Erythroblast (primary cell): ENCODE measurements around the gene TNFSF13.

Experiments used
- DNase-seq, 2 experiments: peaks; one replicate each; lab custom pipeline; 2025; lab: John Stamatoyannopoulos, UW
- GATA1 ChIP-seq: IDR thresholded peaks from 2 replicates; pipeline ENCODE4 v1.6.1; 2011; ENCODE audit warnings: low read depth, mild to moderate bottlenecking, control low read depth, low read length, moderate library complexity
- POLR2A ChIP-seq: IDR thresholded peaks from 2 replicates; pipeline ENCODE4 v1.6.1; 2011; ENCODE audit warnings: mild to moderate bottlenecking, low read length

Gene TNFSF13

GRCh38 chr17:7541074-7541621 lies 17.4 kb upstream of the TNFSF13 start:
- TF ChIP-seq GATA1 (no peak), POLR2A (no peak)
- DNase-seq: no peak

GRCh38 chr17:7544911-7545310 lies 13.6 kb upstream of the TNFSF13 start:
- TF ChIP-seq POLR2A (no peak), GATA1 (no peak)
- no peak for DNase-seq

- TF ChIP-seq GATA1 (no peak), POLR2A (no peak)
- peak in 1 of 2 experiments; percentile 35 for DNase-seq
Measured at GRCh38 chr17:7548585-7549400, 9.8 kb upstream of the TNFSF13 start, which contains the start of gene TNFSF12. TSS of gene TNFSF12 (plus strand) at chr17:7549058. CDS start at chr17:7549154, 96 bp downstream.

GRCh38 chr17:7549401-7550055 lies 9.0 kb upstream of the TNFSF13 start:
- TF ChIP-seq GATA1: no peak
- no peak for TF ChIP-seq POLR2A
- DNase-seq: no peak

GRCh38 chr17:7550344-7550743 lies 8.2 kb upstream of the TNFSF13 start:
- no peak for DNase-seq
- TF ChIP-seq POLR2A: no peak
- no peak for TF ChIP-seq GATA1

- TF ChIP-seq GATA1 (no peak), POLR2A (no peak)
- no peak for DNase-seq
Measured at GRCh38 chr17:7551396-7551795, 7.2 kb upstream of the TNFSF13 start.

- no peak for TF ChIP-seq POLR2A
- no peak for TF ChIP-seq GATA1
- no peak for DNase-seq
Measured at GRCh38 chr17:7552621-7553051, 5.9 kb upstream of the TNFSF13 start.

- TF ChIP-seq GATA1 (no peak), POLR2A (no peak)
Measured at GRCh38 chr17:7553356-7553755, 5.2 kb upstream of the TNFSF13 start.

GRCh38 chr17:7555320-7555948 lies 3.1 kb upstream of the TNFSF13 start:
- TF ChIP-seq GATA1: no peak
- TF ChIP-seq POLR2A: no peak
- DNase-seq: no peak

More at GRCh38 chr17:7553356-7553755, 5.2 kb upstream of the TNFSF13 start:
- peak; percentile 40 to 86 for DNase-seq

- no peak for DNase-seq
- TF ChIP-seq GATA1: no peak
- no peak for TF ChIP-seq POLR2A
Measured at GRCh38 chr17:7556627-7557026, 1.9 kb upstream of the TNFSF13 start.

- DNase-seq: no peak
- TF ChIP-seq GATA1 (no peak), POLR2A (no peak)
Measured at GRCh38 chr17:7557147-7557764, 1.3 kb upstream of the TNFSF13 start.

GRCh38 chr17:7557775-7558543 lies 591 bp upstream of the TNFSF13 start:
- DNase-seq: no peak

More at GRCh38 chr17:7557775-7558543, 591 bp upstream of the TNFSF13 start:
- no peak for TF ChIP-seq GATA1
- peak; percentile 40 for TF ChIP-seq POLR2A
